HL-60/S4 treated with retinoic acid at 250 ng/mL for 4 days and 3 days (cell line): ENCODE measurements around the gene MIAT.

Source experiments
- in situ Hi-C: fragments of 300-500 bp; cut with MboI; formaldehyde crosslinking; loops from 2 replicates; pipeline ENCODE4 v1.7.0; 2022; ENCODE audit warnings: low sequenced_read_pairs

The MIAT gene

DNA sequence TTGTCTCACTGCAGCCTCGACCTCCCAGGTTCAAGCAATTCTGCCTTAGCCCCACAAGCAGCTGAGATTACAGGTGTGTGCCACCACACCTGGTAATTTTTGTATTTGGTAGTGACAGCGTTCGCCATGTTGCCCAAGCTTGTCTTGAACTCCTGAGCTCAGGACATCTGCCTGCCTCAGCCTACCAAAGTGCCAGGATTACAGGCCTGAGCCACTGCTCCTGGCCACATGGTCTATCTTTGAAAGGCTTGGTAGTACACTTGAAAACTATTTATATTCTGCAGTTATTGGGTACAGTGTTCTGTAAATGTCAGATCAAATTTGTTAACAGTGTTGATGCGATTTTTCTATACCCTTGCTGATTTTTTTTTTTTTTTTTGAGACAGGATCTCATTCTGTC, 26.1 kb upstream of the MIAT start:
- in situ Hi-C loops = no loop called here

DNA sequence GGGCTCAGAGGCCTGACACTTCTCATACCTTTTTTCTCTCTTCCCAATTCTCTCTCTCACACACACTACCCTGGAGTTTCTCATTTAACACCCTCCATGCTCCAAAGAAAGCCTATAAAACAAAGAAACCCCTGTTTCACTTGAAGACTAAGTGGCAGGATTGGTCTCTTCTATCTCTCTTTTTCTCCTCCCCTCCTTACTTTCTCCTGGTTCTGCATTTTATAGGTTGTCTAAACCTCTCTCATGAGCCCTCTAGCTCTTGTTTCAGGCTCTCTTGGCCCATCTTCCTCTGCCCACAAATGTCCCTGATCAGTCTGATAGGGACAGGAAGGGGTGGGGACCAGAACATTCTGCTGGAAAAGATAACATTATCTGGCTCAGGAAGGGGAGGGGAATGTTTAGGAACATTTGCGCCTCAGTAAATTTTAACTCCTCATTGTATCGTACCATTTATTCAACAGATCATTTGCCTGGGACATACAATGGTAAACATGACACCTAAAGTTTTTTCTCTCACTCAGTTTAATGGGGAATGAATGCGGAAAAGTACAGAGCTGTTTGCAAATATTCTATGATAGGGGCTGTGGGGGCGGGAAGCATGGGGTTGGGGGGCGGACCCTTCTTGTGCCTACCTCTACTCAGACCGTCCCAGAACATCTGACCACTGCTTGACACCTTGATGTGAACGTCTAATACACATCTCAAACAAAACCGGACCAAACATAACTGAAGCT, 24.8 kb upstream of the MIAT start:
- in situ Hi-C loops = no loop called here

DNA sequence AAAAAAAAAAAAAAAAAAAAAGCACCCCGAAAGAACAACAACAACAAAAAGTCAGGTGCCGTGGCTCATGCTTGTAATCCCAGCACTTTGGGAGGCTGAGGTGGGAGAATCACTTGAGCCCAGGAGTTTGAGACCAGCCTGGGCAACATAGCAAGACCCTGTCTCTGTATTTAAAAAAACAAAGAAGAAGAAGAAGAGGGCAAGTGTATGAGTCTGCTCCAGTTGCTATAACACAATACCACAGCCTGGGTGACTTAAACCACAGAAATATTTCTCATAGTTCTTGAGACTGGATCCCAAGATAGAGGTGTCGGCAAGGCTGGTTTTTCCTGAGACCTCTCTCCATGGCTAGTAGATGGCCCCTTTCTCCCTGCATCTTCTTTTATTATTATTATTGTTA, 23.2 kb upstream of the MIAT start:
- in situ Hi-C loops = no loop called here

DNA sequence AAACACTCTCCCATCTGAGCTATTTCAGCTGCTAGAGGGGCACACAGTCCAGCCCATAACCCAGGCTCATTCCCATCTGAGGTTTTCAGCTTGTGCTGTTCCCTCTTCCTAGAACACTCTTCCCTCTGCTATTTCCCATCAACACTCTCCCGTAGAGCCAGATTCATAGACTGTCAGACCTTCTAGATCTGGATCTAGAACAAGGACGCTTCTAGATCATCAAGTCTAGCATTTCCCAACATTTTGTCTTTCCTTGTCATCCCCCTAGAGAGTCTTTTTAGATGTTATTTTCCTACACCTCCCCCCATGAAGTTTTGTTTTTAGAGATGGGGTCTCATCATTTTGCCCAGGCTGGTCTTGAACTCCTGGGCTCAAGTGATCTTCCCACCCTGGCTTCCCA, 22.3 kb upstream of the MIAT start:
- in situ Hi-C loops = no loop called here

DNA sequence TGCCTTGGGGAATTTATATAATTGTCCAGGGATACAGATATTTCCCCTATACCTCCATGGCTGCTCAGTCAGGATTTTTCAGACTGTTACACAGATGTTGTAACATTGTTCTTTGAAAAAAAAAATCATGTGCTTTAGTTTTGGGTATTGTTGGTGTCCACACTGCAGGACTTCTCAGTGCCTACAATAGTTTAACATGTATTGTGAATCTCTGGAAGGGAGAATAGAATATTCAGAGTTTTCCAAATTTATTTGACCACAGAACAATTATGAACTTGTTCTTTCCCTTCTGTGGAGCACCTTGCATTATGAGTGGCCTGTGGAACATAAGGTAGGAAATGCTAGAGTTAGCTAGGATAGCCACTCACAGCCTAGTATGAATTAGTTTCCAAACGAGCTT, 21.1 kb upstream of the MIAT start:
- in situ Hi-C loops = no loop called here

DNA sequence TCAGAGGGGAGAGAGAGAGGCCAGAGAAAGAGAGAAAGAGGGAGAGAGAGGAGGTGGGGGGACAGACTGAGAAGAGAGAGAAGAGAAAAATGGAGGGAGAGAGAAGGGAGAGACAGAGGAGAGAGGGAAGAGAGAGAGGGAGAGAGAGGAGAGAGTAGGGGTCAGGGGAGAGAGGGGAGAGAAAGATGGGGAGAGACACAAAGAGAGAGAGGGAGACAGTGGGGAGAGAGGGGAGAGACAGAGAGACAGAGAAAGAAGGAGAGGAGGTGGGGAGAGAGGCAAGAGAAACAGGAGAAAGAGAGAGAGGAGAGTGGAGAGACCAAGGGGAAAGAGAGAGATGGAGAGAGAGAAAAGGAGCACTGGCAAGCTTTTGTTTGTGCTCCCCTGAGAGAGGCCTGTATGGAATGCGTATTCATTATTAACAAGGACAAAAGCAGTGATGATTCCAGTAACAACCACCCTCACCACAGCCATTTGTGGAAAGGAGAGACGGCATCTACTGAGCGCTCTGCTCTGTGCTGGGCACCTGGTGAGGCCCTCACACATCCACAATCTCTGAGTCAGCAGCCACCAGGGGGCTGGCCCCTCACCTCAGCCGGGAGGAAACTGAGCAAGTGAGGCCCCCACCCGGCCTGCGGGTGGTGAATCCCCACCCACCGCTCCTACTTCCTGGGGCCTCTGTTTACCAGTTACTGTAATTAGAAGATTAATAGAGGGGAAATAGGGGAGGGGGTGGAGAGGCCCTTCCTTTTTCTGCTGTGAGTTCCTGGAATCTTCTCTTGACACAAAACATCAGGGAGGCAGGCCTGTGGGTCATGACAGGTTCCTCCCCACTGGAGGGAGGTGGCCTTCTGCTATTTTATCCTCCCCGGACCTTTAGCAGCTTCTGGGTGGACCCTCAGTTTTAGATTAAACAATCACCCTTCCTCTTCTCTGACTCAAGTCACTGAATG, 14.6 kb upstream of the MIAT start:
- in situ Hi-C loops = no loop called here

DNA sequence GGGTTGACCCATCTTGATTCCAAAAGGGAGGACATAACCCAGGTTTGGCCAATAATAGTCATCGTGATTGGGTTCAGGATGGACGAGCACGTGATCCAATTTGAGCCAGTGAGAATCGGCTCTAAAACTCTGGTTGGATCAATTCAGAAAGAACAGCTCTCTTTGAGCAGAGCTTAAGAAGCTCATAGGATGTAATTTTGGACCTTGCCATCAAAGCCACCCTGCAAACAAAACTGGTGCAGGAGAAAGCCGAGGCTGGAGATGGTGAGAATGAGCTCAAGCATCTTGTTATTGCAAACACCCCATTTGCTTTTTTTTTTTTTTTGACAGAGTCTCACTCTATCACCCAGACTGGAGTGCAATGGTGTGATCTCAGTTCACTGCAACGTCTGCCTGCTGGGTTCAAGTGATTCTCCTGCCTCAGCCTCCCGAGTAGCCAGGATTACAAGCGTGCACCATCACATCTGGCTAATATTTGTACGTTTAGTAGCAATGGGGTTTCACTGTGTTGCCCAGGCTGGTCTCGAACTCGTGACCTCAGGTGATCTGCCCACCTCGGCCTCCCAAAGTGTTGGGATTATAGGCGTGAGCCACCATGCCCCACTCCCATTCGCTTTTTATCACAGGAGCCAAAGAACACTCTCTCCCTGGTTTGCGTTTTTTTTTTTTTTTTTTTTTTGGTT, 13.8 kb upstream of the MIAT start:
- in situ Hi-C loops = no loop called here

DNA sequence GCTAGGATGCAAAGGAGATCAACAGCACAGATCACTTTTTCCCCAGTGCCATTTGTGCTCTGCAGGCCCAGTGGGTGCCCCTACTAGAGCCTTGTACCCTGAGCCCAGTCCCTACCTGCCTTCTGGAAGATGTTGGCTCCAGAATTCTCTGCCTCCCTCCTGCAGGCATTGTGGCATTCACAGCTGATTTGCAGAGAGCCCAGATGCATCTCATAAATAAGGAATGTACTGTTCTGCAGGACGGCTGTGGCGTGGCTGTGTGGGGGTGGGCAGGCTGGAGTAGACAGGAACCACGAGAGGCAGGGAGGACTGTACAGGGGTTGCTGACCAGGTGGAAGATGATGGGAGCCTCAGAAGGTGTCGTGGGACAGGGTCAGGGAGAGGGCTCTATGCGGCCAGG, 11.2 kb upstream of the MIAT start:
- in situ Hi-C loops = no loop called here

DNA sequence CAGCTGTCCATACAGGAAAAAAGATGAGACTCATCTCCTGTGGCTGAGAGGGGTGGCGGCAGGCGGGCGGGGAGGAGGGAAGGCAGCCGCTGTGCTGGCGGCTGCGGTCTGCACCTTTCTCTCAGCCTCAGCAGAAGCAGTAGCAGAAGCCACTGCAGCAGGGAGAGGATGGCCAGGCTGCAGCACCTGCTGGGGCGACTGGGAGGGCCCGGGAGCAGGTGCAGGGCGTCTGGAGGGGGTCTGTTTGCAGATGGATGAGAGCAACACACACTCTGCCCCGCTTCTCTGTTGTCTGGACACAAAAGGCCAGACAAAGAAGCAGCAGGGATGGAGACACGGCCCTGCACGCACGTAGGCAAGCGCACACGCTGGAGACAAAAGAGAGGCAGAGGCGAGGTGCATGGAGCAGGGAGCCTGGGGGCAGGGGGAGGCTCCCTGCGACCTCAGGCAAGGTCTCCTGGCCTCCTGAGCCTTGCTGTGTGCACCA, 9.3 kb upstream of the MIAT start:
- in situ Hi-C loops = no loop called here

DNA sequence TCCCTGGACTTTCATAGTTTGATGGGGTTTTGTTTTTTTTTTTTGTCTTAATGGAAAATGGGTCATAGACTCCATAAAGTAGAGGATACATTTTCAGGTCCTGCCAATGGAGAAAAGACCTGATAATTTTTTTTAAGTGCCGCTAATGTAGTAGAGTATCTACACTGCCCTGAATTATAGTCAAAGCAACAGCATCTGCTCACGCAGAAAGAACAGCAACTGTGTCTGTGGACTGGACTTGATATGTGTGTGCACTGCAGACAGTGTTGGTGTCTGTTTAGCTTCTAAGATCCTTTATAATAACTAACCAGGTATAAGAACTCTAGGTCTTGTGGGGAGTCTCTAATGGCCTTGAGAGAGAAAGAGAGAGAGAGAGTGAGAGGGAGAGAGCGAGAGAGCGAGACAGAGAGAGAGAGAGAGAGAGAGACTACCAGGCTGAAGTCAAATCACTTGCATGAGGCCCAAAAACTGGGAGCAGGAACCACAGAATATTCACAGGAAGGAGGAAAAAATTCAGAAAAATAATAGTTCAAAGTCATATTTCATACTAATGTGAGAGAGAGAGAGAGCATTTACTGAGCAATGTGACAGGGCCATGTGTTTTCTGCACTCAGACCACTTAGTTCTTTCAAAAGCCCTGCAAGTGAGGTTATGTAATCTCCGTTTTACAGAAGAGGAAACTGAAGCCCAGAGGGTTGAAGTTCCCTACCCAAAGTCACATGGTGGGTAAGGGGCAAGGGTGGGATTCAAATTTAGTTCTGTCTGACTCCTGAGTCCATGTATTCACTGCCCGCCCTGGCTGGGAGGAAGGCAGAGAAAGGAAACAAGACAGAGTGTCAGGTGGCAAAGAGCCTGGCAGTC, 8.6 kb upstream of the MIAT start:
- in situ Hi-C loops = no loop called here

DNA sequence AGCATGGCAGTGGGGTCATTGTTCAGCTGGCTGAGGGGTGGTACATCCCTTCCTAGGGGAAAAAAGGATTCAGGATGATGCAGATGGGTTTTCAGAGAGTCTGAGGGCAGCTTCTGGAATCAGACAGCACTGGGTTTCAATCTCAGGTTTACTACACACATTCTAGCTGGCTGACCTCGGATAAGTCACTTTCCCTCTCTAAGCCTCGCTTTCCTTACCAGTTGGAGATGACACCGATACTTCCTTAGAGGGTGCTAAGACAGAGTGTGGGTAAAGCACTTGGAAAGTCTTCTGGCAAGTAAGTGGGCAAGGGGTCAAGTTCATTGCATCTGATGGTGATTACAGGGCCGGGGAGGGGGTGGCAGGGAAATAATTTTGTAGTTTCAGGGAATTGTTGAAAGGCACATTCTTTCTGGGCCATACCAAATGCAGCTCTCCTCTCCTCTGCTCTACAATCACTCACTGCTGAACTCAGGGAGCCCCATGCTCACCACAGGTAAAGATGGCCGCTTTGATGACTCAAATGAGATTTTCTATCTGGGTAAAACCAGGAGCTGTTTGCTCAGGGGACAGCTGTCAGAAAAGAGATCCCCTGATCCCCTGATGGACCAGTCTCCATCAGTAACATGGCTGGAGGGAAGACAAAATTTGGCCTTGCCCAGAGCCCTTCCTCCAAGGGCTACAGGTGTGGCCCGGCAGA, 6.5 kb upstream of the MIAT start:
- in situ Hi-C loops = no loop called here

DNA sequence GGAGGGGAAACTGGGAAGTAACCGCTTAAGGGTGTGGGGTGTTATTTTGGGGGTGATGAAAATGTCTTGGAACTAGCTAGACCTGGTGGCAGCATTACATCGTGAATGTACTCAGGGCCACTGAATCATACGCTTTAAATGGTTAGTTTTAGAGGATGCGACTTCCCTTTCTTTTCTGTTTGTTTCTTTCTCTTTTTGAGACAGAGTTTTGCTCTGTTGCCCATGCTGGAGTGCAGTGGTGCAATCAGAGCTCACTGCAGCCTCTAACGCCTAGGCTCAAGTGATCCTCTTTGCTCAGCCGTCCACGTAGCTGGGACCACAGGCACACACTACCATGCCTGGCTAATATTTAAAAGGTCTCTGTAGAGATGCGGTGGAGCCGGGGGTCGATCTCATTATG, 5.6 kb upstream of the MIAT start:
- in situ Hi-C loops = no loop called here

DNA sequence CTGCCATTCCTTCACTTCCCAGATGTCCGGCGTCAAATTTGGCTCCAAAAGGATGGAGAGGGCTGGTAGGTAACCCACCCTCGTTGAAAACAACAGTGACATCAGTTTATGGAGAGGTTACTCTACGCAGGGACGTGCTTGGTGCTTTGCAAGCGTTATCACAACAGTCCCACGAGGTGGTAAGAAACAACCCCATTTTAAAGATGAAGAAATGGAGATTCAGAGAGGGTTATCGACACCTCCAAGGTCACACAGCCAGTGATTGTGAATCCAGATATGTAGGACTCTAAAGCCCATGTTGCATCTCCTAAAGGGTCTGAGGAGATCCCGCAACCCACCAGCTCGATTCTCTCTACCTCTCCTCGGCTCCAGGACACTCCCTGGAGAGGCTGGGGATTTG, 773 bp downstream of the MIAT start:
- in situ Hi-C loops = no loop called here

DNA sequence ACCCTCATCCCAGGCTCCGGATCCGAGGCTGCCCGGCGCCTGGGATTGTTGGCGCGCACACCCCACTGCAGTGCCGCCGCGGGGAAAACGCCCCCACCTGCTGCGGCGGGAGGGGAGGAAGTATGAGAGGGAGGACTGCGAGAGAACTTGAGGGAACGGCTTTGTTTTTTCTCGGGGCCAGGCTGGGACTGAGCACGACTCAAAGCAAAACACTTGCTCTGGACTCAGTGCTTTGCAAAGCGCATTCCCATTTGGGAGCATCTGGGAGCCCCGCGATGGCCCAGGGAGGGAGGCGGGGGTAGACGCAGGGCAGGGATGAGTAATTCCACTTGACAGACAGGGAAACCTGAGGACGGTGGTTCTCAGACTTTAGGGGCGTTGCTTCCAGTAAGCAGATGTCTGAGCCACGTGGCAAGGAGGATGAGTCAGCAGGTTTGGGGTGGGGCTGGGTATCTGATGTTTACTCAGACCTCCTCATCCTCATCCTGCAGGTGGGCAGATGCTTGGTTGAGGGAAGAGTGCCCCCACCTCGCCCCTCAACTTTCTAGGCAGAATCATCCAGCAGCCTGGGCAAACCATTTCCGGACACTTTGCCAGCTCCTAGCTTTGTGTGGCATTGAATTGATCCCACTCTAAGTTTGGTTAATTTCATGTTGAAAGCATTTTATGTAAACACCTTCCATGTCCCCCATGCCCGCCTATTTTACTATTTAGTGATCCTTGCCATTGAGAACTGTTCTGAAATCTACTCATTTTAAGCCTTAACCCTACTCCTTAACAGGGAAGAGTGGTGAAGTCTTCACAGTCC, 1.5 kb downstream of the MIAT start:
- in situ Hi-C loops = no loop called here

DNA sequence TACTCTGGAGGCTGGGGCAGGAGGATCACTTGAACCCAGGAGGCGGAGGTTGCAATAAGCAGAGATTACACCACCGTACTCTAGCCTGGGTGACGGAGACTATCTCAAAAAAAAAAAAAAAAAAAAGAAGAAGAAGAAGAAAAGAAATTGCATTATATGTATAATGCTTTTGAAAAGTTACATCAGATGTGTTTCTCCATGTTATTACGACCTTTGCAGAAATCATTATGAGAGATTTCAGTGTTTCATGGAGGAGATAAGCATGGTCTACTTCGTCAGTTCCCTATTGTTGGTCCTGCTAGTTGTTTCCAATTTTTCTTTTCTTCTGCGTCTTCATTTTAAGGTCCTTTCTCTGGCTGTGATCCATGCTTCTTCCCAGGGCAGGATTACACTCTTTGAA, 3.0 kb downstream of the MIAT start:
- in situ Hi-C loops = no loop called here

DNA sequence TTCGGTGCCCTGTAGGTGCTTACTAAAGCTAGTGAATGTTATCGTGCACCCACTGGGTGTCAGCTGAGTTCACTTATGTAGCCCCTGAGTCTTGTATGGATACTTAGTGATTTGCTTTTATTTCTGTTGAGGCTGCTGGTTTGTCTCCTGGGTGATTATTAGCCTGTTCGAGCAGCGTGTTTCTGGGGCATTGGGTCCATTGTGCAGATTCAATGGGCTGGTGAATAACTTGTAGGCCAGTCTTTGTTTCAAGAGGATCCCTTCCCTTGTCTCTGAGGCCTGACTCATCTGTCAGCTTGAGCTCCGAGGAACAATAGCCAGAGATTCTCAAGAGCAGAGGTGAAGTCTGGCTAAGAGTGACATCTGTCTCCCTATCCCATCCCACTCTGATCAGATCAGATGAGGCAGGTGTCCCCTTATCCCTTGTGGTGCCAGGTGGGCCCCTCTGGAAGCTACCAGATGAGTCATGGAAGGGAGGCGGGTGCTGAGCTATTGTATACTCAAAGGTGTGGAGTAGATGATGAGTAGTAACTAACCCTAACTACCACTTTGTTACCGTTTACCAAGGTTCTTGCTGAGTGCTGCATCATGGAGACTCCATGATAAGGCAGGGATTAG, 3.7 kb downstream of the MIAT start:
- in situ Hi-C loops = no loop called here

DNA sequence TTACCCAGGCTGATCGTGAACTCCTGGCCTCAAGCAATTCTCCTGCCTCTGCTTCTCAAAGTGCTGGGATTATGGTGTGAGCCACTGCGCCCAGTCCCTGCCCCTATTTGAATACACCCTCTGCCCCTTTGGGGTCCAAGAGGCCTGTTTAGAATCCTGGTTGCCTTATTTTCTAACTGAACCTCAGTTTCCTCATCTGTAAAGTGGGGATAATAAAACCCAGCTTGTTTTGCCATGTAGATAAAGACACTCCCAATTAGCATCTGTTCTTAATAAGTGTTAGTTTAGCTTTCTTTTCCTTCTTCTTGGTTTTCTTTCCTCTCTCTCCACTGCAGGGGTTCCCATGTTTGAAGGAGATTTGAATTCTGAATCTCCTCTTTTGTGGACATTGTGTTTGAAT, 4.8 kb downstream of the MIAT start:
- in situ Hi-C loops = no loop called here

DNA sequence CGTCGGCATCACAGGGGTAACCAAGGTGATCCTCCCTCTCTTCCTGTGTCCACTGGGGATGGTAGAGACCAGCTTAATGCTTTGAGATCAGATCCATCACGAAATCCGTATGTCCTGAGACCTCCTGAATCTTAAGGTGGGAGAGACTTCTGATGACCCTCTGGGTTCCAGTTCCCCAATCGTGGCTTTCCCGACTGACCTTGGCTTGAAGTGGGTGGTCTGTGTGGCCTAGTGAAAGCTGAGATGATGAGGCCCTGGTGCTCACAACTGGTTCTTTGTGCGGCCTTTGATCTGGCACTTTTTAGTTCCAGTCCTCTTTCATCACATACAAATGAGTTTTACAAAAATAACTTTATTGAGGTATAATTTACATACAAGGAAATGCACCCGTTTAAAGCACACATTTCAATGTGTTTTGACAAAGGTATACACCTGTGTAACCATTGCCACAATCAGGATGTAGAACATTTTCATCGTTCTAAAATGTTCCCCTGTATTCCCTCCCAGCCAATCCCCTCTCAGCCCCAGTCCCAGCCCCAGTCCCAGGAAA, 6.1 kb downstream of the MIAT start:
- in situ Hi-C loops = no loop called here
